IMR-90 (cell line): Measurements from ENCODE around the gene OSM.

Source experiments
- BHLHE40 ChIP-seq: fragments of 150-350 bp; IDR thresholded peaks from 2 replicates; pipeline ENCODE4 v1.6.1; 2016; ENCODE audit warnings: mild to moderate bottlenecking, low read depth, low read length
- CEBPB ChIP-seq: IDR thresholded peaks from 2 replicates; pipeline ENCODE4 v1.6.1; 2012; ENCODE audit warnings: low read depth, low read length, improper control_type of control experiment
- FOS ChIP-seq: fragments of 150-350 bp; IDR thresholded peaks from 2 replicates; pipeline ENCODE4 v1.6.1; 2016; ENCODE audit warnings: low read depth, low read length
- MAFK ChIP-seq: IDR thresholded peaks from 2 replicates; pipeline ENCODE4 v1.6.1; 2012; ENCODE audit warnings: low read depth, low read length, improper control_type of control experiment
- MAZ ChIP-seq: IDR thresholded peaks from 2 replicates; pipeline ENCODE4 v1.6.1; 2012; ENCODE audit warnings: low read depth, mild to moderate bottlenecking, low read length, improper control_type of control experiment, moderate library complexity, borderline replicate concordance
- MXI1 ChIP-seq: IDR thresholded peaks from 2 replicates; pipeline ENCODE4 v1.6.1; 2012; ENCODE audit warnings: low read depth, mild to moderate bottlenecking, low read length, moderate library complexity, borderline replicate concordance
- POLR2A ChIP-seq: IDR thresholded peaks from 2 replicates; pipeline ENCODE4 v1.6.1; 2012; ENCODE audit warnings: mild to moderate bottlenecking, low read depth, low read length
- RCOR1 ChIP-seq: IDR thresholded peaks from 2 replicates; pipeline ENCODE4 v1.6.1; 2012; ENCODE audit warnings: mild to moderate bottlenecking, low read length, improper control_type of control experiment; ENCODE audit not compliant: insufficient replicate concordance
- RFX5 ChIP-seq: IDR thresholded peaks from 2 replicates; pipeline ENCODE4 v1.8.0; 2012; ENCODE audit warnings: low read depth, mild to moderate bottlenecking, low read length, moderate library complexity
- TF ChIP-seq, protein P1 (sequence below): conservative IDR thresholded peaks from 2 replicates; pipeline ENCODE4 v1.5.1; 2012; ENCODE audit warnings: mild to moderate bottlenecking, low read depth, low read length, improper control_type of control experiment

DNA sequence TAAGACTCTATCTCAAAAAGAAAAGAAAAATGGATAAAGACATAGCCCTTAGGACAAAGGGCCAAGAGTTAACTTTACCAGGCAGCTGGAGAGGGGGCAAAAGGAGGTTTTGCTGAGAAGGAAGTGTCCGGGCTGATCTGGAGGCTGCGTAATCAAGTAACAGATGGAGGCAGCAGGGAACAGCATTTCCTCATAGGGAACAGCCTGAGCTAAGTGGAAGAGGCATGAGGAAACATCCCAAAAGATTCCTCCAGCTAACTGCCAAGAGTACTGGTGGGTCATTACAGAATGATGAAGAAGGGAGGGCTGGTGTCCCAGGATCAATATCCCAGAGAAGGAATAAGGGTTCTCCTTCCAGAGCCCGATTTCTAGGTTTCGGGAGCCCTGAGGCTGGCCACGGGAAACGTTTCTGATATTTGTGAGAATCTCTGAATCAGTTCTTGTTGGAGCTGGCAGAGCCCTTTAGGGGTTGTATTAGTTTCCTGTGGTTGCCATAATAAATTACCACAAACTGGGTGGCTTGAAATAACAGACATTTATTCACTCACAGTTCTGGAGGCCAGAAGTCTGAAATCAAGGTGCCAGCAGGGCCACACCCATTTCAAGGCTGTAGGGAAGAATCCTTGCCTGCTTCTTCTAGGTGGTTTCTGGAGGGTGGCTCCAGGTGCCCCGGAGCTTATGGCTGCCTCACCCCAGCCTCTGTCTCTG lies 41.3 kb downstream of the OSM start:
- TF ChIP-seq POLR2A (no peak), RCOR1 (peak; percentile 87), CEBPB (no peak), RFX5 (no peak), MXI1 (no peak), BHLHE40 (no peak), FOS (no peak), MAFK (no peak), MAZ (no peak)
- TF ChIP-seq, protein P1, sequence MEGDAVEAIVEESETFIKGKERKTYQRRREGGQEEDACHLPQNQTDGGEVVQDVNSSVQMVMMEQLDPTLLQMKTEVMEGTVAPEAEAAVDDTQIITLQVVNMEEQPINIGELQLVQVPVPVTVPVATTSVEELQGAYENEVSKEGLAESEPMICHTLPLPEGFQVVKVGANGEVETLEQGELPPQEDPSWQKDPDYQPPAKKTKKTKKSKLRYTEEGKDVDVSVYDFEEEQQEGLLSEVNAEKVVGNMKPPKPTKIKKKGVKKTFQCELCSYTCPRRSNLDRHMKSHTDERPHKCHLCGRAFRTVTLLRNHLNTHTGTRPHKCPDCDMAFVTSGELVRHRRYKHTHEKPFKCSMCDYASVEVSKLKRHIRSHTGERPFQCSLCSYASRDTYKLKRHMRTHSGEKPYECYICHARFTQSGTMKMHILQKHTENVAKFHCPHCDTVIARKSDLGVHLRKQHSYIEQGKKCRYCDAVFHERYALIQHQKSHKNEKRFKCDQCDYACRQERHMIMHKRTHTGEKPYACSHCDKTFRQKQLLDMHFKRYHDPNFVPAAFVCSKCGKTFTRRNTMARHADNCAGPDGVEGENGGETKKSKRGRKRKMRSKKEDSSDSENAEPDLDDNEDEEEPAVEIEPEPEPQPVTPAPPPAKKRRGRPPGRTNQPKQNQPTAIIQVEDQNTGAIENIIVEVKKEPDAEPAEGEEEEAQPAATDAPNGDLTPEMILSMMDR = no peak
